ENCODE results near the gene PLCB1. TPM values are rescaled to one million over a fixed set of nuclear protein-coding genes. Genes with fewer than 3 reads are reported as not detected.
"Not testable (repeated sequence)": the region's sequence is repeated elsewhere in the genome, so short reads cannot be mapped to it uniquely, and the experiment has no call there.

PLCB1 gene
- total and polyA plus RNA-seq, 2 of the 4 experiments (the other 2 are of a cell fraction): 5.6 to 16.1 TPM

- ChIA-PET POLR2A (ENCODE audit: unreplicated experiment) (no interaction called here), CTCF (interaction anchor here (1.0 kb wide), 1 partner anchor 25 kb away, joined by 4 read pairs; no protein-coding TSS in a partner anchor)
- H2BK120ac ChIP-seq (ENCODE audit: low read depth, low read length): no peak overlapping the region
- BruUV-seq (replicated peaks): no TSS peak
- H2BK5ac ChIP-seq (ENCODE audit: low read depth, low read length, poor library complexity, severe bottlenecking): no peak overlapping the region
- H4K8ac ChIP-seq (ENCODE audit: low read depth in 2 of 2, low read length in 2 of 2): no peak overlapping the region
- H3K79me1 ChIP-seq (ENCODE audit: low read depth in 1 of 2, low read length in 2 of 2): no peaks in the 10 kb centered on the region
- no peaks in the 10 kb centered on the region for H3K4me1 ChIP-seq (ENCODE audit: control insufficient read depth, insufficient read depth, low read length)
- H4K91ac ChIP-seq (ENCODE audit: insufficient read depth, low read depth, low read length): no peak overlapping the region
- no peak overlapping the region for H3K23ac ChIP-seq (ENCODE audit: low read depth, low read length)
- H3K4me2 ChIP-seq (ENCODE audit: low read depth, low read length): no peak overlapping the region
- no peak overlapping the region for H3K4me3 ChIP-seq (ENCODE audit: insufficient read depth, low read depth, low read length)
- no peak overlapping the region for H3K56ac ChIP-seq (ENCODE audit: extremely low read depth, insufficient read depth, low read length)
- H2AK9ac ChIP-seq (replicated peaks; ENCODE audit: low read depth, low read length, poor library complexity): no peak overlapping the region
- no peak overlapping the region for H2AK5ac ChIP-seq (ENCODE audit: low read depth, low read length)
- WGBS, 2 experiments (ENCODE audit: extremely low coverage in 2 of 2, insufficient read length in 1 of 2): 100% methylated on average over 1 of the region's 5 CpGs; no CpG with 5 or more reads in 1 of the 2 experiments
- H3K9ac ChIP-seq (ENCODE audit: low read depth, low read length): no peak overlapping the region
- TF ChIP-seq MXI1 (IDR thresholded peaks at IDR 0.05; ENCODE audit: borderline replicate concordance, low read depth, low read length) (no peak), FOS (IDR thresholded peaks at IDR 0.05; ENCODE audit: low read depth, low read length) (no peak), ELK1 (IDR thresholded peaks at IDR 0.05; ENCODE audit: borderline replicate concordance, low read depth, low read length) (no peak), RFX5 (IDR thresholded peaks at IDR 0.05; ENCODE audit: low read depth, low read length) (no peak)
- H3K14ac ChIP-seq (replicated peaks; ENCODE audit: low read depth, low read length): no peak overlapping the region
- peaks cover 4% of the 10 kb centered on the region; the same call in 1 of the 2 replicates for H3K9me1 ChIP-seq (ENCODE audit: insufficient read depth, low read length)
- no peak overlapping the region for H3K4ac ChIP-seq (ENCODE audit: low read depth, low read length)
- no peak overlapping the region for H4K5ac ChIP-seq (ENCODE audit: low read depth, low read length)
- H2AFZ ChIP-seq (replicated peaks; ENCODE audit: low read length, poor library complexity): no peak overlapping the region
- no peak overlapping the region for H2BK15ac ChIP-seq (ENCODE audit: low read depth, low read length)
- intact Hi-C loops (cut with micrococcal nuclease) (no loop called here), dilution Hi-C loops (cut with HindIII; ENCODE audit: low sequenced_read_pairs, unreplicated experiment) (no loop called here), in situ Hi-C loops (cut with MboI; ENCODE audit: low sequenced_read_pairs) (no loop called here)
- no peaks in the 10 kb centered on the region for H3K9me3 ChIP-seq (ENCODE audit: control insufficient read depth, insufficient read depth, low read length)
- DNase-seq: no peak
- no peak overlapping the region for H3K18ac ChIP-seq (ENCODE audit: low read depth, low read length)
- ATAC-seq (ENCODE audit: low read depth): no peak
- no peak overlapping the region for H2BK20ac ChIP-seq (ENCODE audit: low read depth, low read length)
- no peak overlapping the region for H3K27ac ChIP-seq (ENCODE audit: insufficient read depth, low read length)
- no peaks in the 10 kb centered on the region for H3K36me3 ChIP-seq (ENCODE audit: control insufficient read depth, insufficient read depth, low read length)
- no peaks in the 10 kb centered on the region for H4K20me1 ChIP-seq (ENCODE audit: insufficient read depth, low read length)
- no peaks in the 10 kb centered on the region for H3K27me3 ChIP-seq (ENCODE audit: control insufficient read depth, insufficient read depth, low read length)
Observed at GRCh38 chr20:8829256-8829655, 697.2 kb downstream of the PLCB1 start.

- dilution Hi-C loops (cut with HindIII; ENCODE audit: low sequenced_read_pairs, unreplicated experiment); intact Hi-C loops (cut with micrococcal nuclease); ATAC-seq (ENCODE audit: low read depth): not testable (repeated sequence)
Observed at GRCh38 chr20:8834294-8834693, 702.2 kb downstream of the PLCB1 start.

More at GRCh38 chr20:8834294-8834693, 702.2 kb downstream of the PLCB1 start:
- H3K18ac ChIP-seq (ENCODE audit: low read depth, low read length); H3K4me3 ChIP-seq (ENCODE audit: insufficient read depth, low read depth, low read length); H4K20me1 ChIP-seq (ENCODE audit: insufficient read depth, low read length); H3K27ac ChIP-seq (ENCODE audit: insufficient read depth, low read length); H3K4ac ChIP-seq (ENCODE audit: low read depth, low read length); CTCF ChIA-PET; H3K27me3 ChIP-seq (ENCODE audit: control insufficient read depth, insufficient read depth, low read length); H2BK20ac ChIP-seq (ENCODE audit: low read depth, low read length); H2AK9ac ChIP-seq (replicated peaks; ENCODE audit: low read depth, low read length, poor library complexity); DNase-seq; H3K9me1 ChIP-seq (ENCODE audit: insufficient read depth, low read length); H3K9me3 ChIP-seq (ENCODE audit: control insufficient read depth, insufficient read depth, low read length); H3K9ac ChIP-seq (ENCODE audit: low read depth, low read length); H2BK5ac ChIP-seq (ENCODE audit: low read depth, low read length, poor library complexity, severe bottlenecking); POLR2A ChIA-PET (ENCODE audit: unreplicated experiment); H4K91ac ChIP-seq (ENCODE audit: insufficient read depth, low read depth, low read length); BruUV-seq (replicated peaks); H3K56ac ChIP-seq (ENCODE audit: extremely low read depth, insufficient read depth, low read length); H3K4me2 ChIP-seq (ENCODE audit: low read depth, low read length); H3K36me3 ChIP-seq (ENCODE audit: control insufficient read depth, insufficient read depth, low read length); H4K8ac ChIP-seq (ENCODE audit: low read depth in 2 of 2, low read length in 2 of 2); H4K5ac ChIP-seq (ENCODE audit: low read depth, low read length); H2BK15ac ChIP-seq (ENCODE audit: low read depth, low read length); in situ Hi-C loops (cut with MboI; ENCODE audit: low sequenced_read_pairs); H3K4me1 ChIP-seq (ENCODE audit: control insufficient read depth, insufficient read depth, low read length); H2AFZ ChIP-seq (replicated peaks; ENCODE audit: low read length, poor library complexity); H3K14ac ChIP-seq (replicated peaks; ENCODE audit: low read depth, low read length); H2AK5ac ChIP-seq (ENCODE audit: low read depth, low read length); H2BK120ac ChIP-seq (ENCODE audit: low read depth, low read length); H3K23ac ChIP-seq (ENCODE audit: low read depth, low read length); H3K79me1 ChIP-seq (ENCODE audit: low read depth in 1 of 2, low read length in 2 of 2): not testable (repeated sequence)
- no CpG with 5 or more reads among the region's 3 CpGs for WGBS, 2 experiments (ENCODE audit: extremely low coverage in 2 of 2, insufficient read length in 1 of 2)
